ENCODE data around the gene IL36RN.

Gene IL36RN

DNA sequence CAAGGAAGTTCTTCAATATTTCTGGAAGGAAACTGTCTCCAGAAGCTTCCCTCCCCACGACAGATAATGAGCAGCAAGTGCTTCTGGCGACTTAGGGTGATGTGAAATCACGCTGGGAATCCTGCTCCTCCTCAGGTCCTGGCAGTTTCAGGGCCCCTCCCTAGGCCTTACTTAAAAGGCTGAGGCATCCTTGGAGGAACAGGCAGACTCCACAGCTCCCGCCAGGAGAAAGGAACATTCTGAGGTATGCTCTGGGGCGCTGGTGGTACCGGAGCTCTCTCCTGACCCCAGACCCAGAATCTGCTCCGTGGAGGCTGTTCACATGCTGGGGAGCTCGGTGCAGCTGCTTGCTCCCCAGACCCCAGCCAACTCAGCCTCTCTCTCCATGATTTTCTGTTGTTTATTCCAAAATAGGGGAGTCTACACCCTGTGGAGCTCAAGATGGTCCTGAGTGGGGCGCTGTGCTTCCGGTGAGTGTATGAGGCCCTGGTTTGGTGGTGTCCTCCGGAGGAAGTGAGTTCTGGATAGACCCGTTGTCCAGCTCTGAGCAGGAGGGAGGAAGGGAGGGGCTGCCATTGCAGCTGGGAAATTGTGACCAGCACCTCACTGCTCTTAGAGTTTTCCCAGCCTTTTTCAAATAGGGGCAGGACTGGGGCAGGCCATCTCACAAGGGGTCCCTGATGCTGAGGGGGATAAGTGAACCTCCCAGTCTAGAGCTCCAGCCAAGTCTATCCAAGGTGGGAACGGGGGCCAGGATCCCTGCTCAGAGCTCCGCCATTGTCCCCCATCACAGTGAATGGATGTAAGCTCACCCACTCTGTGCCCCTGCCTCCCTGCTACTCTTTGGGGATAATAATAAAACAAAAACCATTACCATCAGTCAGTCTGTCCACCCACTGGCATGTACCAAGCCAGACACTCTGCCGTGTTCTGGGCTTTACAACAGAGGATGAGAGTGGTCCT lies at the start of gene IL36RN:
Gene IL36RN (plus strand): TSS at position 201 of the 963 bp plus-strand sequence. CDS start 241 bp downstream, at position 442.
- Mint-ChIP-seq H3K9me3 (peaks cover 21% of the 10 kb centered on the region), H3K4me1 (no peaks in the 10 kb centered on the region), H3K27me3 (ENCODE audit: low read depth) (peaks cover 21% of the 10 kb centered on the region), H3K4me3 (no peak within 1 kb of the TSS), H3K36me3 (ENCODE audit: low read depth) (no peaks in the 10 kb centered on the region), H3K27ac (no peak within 1 kb of the TSS)
- TF ChIP-seq, protein P1, sequence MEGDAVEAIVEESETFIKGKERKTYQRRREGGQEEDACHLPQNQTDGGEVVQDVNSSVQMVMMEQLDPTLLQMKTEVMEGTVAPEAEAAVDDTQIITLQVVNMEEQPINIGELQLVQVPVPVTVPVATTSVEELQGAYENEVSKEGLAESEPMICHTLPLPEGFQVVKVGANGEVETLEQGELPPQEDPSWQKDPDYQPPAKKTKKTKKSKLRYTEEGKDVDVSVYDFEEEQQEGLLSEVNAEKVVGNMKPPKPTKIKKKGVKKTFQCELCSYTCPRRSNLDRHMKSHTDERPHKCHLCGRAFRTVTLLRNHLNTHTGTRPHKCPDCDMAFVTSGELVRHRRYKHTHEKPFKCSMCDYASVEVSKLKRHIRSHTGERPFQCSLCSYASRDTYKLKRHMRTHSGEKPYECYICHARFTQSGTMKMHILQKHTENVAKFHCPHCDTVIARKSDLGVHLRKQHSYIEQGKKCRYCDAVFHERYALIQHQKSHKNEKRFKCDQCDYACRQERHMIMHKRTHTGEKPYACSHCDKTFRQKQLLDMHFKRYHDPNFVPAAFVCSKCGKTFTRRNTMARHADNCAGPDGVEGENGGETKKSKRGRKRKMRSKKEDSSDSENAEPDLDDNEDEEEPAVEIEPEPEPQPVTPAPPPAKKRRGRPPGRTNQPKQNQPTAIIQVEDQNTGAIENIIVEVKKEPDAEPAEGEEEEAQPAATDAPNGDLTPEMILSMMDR (IDR thresholded peaks at IDR 0.05; ENCODE audit: unreplicated experiment in 3 of 3): no peak

DNA sequence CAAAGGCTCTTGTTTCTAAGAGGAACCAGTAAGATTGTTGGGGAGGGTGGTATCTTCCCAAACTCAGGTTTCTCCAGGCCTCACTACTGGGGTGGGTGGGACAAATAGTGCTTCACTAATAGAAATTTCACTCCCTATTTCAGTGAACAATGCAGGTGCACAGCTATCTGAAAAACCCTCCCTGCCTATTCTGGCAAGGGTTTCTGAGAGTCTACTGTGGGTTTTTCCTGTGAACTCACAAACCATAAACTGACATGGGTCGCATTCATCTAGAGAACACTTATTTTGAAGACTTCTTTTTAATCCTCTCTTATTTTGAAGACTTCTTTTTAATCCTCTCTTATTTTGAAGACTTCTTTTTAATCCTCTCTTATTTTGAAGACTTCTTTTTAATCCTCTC lies 49.4 kb upstream of the IL36RN start:
- TF ChIP-seq, protein P1 (IDR thresholded peaks at IDR 0.05; ENCODE audit: unreplicated experiment in 3 of 3): no peak
- Mint-ChIP-seq H3K9me3 (peaks cover 3% of the 10 kb centered on the region), H3K4me3 (no peak overlapping the region), H3K27ac (no peak overlapping the region), H3K27me3 (ENCODE audit: low read depth) (peaks cover 23% of the 10 kb centered on the region), H3K4me1 (no peaks in the 10 kb centered on the region), H3K36me3 (ENCODE audit: low read depth) (no peaks in the 10 kb centered on the region)

DNA sequence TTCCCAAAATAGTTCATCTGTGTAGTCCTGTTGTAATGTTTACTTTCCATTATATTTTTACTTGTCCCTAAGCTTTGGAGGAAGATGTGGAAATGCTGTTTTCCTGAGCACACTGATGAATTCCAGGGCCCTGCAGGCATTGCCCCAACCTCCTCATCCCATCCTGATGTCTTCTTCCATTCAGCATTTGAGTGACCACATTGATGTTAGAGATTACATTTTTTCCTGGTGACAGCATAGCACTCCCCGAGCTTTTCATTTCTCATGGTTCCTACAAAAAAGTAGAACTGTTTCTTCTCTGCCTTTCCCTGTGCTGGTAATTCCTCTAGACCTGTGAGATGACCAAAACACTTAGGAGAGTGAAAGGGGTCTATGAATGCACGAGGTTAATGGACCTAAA lies 48.9 kb upstream of the IL36RN start:
- no peak overlapping the region for H3K27ac Mint-ChIP-seq
- H3K9me3 Mint-ChIP-seq: peaks cover 3% of the 10 kb centered on the region
- H3K27me3 Mint-ChIP-seq (ENCODE audit: low read depth): peaks cover 21% of the 10 kb centered on the region
- H3K4me3 Mint-ChIP-seq: no peak overlapping the region
- H3K4me1 Mint-ChIP-seq: no peaks in the 10 kb centered on the region
- no peaks in the 10 kb centered on the region for H3K36me3 Mint-ChIP-seq (ENCODE audit: low read depth)
- TF ChIP-seq, protein P1 (IDR thresholded peaks at IDR 0.05; ENCODE audit: unreplicated experiment in 3 of 3): no peak

DNA sequence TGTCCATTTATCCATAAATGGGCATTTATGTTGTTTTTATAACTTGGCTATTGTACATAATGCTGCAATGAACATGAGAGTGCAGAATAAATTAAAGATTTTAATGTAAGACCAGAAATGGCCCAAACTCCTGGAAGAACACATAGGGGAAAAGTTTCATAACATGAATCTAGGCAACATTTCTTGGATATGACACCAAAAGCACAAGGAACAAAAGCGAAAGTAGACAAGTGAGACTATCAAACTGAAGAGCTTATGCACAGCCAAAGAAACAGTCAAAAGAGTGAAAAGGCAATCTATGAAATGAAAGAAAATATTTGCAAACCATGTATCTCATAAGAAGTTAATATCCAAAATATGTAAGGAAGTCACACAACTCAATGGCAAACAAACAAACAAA lies 47.9 kb upstream of the IL36RN start:
- no peaks in the 10 kb centered on the region for H3K36me3 Mint-ChIP-seq (ENCODE audit: low read depth)
- no peaks in the 10 kb centered on the region for H3K4me1 Mint-ChIP-seq
- peaks cover 3% of the 10 kb centered on the region for H3K9me3 Mint-ChIP-seq
- TF ChIP-seq, protein P1 (IDR thresholded peaks at IDR 0.05; ENCODE audit: unreplicated experiment in 3 of 3): no peak
- H3K27ac Mint-ChIP-seq: no peak overlapping the region
- no peak overlapping the region for H3K4me3 Mint-ChIP-seq
- H3K27me3 Mint-ChIP-seq (ENCODE audit: low read depth): peaks cover 16% of the 10 kb centered on the region

DNA sequence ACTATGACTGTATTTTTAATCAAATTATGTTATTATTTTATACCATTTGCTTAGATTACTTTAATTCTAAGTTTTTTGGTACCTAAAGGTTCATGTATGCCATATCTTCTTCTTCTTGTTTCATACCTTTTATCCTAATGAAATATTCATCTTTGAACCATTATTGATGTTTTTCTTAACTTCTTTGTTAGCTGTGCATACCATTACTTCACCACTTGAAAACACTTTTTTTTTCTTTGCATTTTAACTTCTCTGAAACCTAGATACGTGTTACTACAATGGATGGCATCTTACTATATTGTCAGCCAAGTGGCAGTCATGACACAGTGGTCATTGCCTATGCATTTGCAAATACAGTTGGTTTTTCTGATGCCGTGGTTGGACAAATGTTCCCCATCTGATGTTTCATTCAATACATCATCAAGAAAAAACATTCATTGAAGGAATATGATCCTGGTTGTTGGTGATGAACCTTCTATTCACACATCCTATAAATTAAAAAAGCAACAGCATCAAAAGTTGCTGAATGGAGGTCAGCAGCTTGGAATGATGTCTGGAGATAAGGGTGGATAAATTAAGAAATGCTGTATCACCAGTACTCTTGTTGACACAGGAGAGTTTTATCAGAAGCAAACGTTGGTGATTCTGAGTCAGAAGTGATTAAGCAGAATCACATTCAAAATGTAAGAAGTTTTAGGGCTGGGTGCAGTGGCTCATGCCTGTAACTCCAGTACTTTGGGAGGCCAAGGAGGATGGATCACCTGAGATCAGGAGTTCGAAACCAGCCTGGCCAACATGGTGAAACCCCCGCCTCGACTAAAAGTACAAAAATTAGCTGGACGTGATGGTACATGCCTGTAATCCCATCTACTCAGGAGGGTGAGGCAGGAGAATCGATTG lies 46.3 kb upstream of the IL36RN start:
- Mint-ChIP-seq H3K9me3 (peaks cover 3% of the 10 kb centered on the region), H3K4me1 (no peaks in the 10 kb centered on the region), H3K4me3 (no peak overlapping the region), H3K36me3 (ENCODE audit: low read depth) (no peaks in the 10 kb centered on the region), H3K27me3 (ENCODE audit: low read depth) (peaks cover 22% of the 10 kb centered on the region), H3K27ac (no peak overlapping the region)
- TF ChIP-seq, protein P1 (IDR thresholded peaks at IDR 0.05; ENCODE audit: unreplicated experiment in 3 of 3): no peak

Measured in nephron (organoid).